Gastroesophageal sphincter (tissue), 4 donors: Measurements from ENCODE around the gene KIAA1586. TPM values are rescaled to one million over a fixed set of nuclear protein-coding genes. Genes with fewer than 3 reads are reported as not detected.

Experiments
- ATAC-seq: fragments of 150-250 bp; one replicate; pipeline ENCODE4 v1.9.1; 2016; ENCODE audit warnings: mild to moderate bottlenecking, moderate library complexity
- H3K27ac ChIP-seq, 4 donors: fragments of 200-600 bp; sonication (generic) in 3 of 4; 1 replicate in 3 of 4; 2 replicates in 1 of 4; pipeline ENCODE4 v1.5.1; 2016 to 2019
- H3K27me3 ChIP-seq: fragments of 200-600 bp; sonication (generic); one replicate; pipeline ENCODE4 v1.5.1; 2019
- H3K36me3 ChIP-seq, 2 donors: fragments of 200-600 bp; sonication (generic); one replicate each; pipeline ENCODE4 v1.5.1; 2019; ENCODE audit warnings: control low read depth in 1 of 2
- H3K4me1 ChIP-seq, 3 donors: fragments of 200-600 bp; sonication (generic); 1 replicate in 2 of 3; 2 replicates in 1 of 3; pipeline ENCODE4 v1.5.1; 2016 to 2019; ENCODE audit warnings: control low read depth in 2 of 3
- H3K4me3 ChIP-seq, 2 donors: fragments of 200-600 bp; sonication (generic); one replicate each; pipeline ENCODE4 v1.5.1; 2019; ENCODE audit warnings: mild to moderate bottlenecking in 1 of 2, moderate library complexity in 1 of 2
- H3K9me3 ChIP-seq, 3 donors: fragments of 200-600 bp; sonication (generic); one replicate each; pipeline ENCODE4 v1.5.1; 2017 to 2019; ENCODE audit warnings: control low read depth in 2 of 3
- CTCF ChIP-seq, 4 experiments: fragments of 200-600 bp in 2 of 4; fragments of 450-650 bp in 2 of 4; sonication (generic) in 1 of 4; IDR thresholded peaks; one replicate each; pipeline ENCODE4 v1.5.1; 2017 to 2019; ENCODE audit warnings: antibody characterized with exemption in 4 of 4, mild to moderate bottlenecking in 2 of 4, moderate library complexity in 2 of 4
- EP300 ChIP-seq: sonication (generic); formaldehyde crosslinking; IDR thresholded peaks from one replicate; pipeline ENCODE4 v1.6.1; 2017; ENCODE audit warnings: antibody characterized with exemption, mild to moderate bottlenecking
- POLR2A ChIP-seq, 2 donors: fragments of 450-650 bp; IDR thresholded peaks; one replicate each; pipeline ENCODE4 v1.6.1; 2017; ENCODE audit warnings: antibody characterized with exemption in 2 of 2, mild to moderate bottlenecking in 2 of 2, moderate library complexity in 1 of 2
- POLR2AphosphoS5 ChIP-seq: sonication (generic); formaldehyde crosslinking; IDR thresholded peaks from one replicate; pipeline ENCODE4 v1.6.1; 2017; ENCODE audit warnings: antibody characterized with exemption
- WGBS, 2 donors: methylation state at CpG; one replicate each; pipeline ENCODE4 v1.1.5; 2018; ENCODE audit warnings: low coverage in 1 of 2; 5-methylcytosine and 5-hydroxymethylcytosine counted together
- total RNA-seq, 4 donors: library from RNA; depleted of rRNA; stranded (reverse); fragments of >200 nt; gene quantifications; one replicate each; pipeline ENCODE4 v1.1.0, GENCODE V29; 2016

KIAA1586 gene
- total RNA-seq, 4 donors from 2014 or later, result 6.6 to 27.9 (median 10.2) TPM

GRCh38 chr6:57064809-57065208 is 18.3 kb downstream of the KIAA1586 start:
- no peak for ATAC-seq
- 82% methylated on average over 1 of the region's 1 CpG; no CpG with 5 or more reads in 1 of the 2 donors for WGBS, 2 donors
- no peaks in the 10 kb centered on the region for H3K4me1 ChIP-seq
- H3K4me3 ChIP-seq, result no peak overlapping the region
- H3K9me3 ChIP-seq, result no peaks in the 10 kb centered on the region
- TF ChIP-seq EP300 (no peak), CTCF (IDR thresholded peaks at IDR 0.05) (no peak), POLR2AphosphoS5 (no peak), POLR2A (IDR thresholded peaks at IDR 0.05) (no peak)
- no peaks in the 10 kb centered on the region for H3K27me3 ChIP-seq
- H3K27ac ChIP-seq, result no peak overlapping the region
- peaks cover 0 to 62% of the 10 kb centered on the region in 2 donors for H3K36me3 ChIP-seq

GRCh38 chr6:57068061-57068460 is 21.6 kb downstream of the KIAA1586 start:
- no peak for ATAC-seq

GRCh38 chr6:57069228-57069627 is 22.7 kb downstream of the KIAA1586 start:
- ATAC-seq, result no peak
- H3K27me3 ChIP-seq, result no peaks in the 10 kb centered on the region

More at GRCh38 chr6:57068061-57068460, 21.6 kb downstream of the KIAA1586 start:
- Histone ChIP-seq H3K36me3 (peaks cover 0 to 30% of the 10 kb centered on the region in 2 donors), H3K27ac (no peak overlapping the region), H3K9me3 (no peaks in the 10 kb centered on the region), H3K27me3 (no peaks in the 10 kb centered on the region), H3K4me3 (no peak overlapping the region), H3K4me1 (no peaks in the 10 kb centered on the region)
- WGBS, 2 donors, result 71 to 100% methylated on average over 1 of the region's 1 CpG
- TF ChIP-seq POLR2A (IDR thresholded peaks at IDR 0.05) (no peak), CTCF (IDR thresholded peaks at IDR 0.05) (no peak), EP300 (no peak), POLR2AphosphoS5 (no peak)

GRCh38 chr6:57069920-57070331 is 23.4 kb downstream of the KIAA1586 start:
- TF ChIP-seq POLR2AphosphoS5 (no peak), CTCF (IDR thresholded peaks at IDR 0.05) (no peak), EP300 (no peak)
- Histone ChIP-seq H3K36me3 (peaks cover 0 to 27% of the 10 kb centered on the region in 2 donors), H3K27me3 (no peaks in the 10 kb centered on the region), H3K4me1 (no peaks in the 10 kb centered on the region), H3K9me3 (no peaks in the 10 kb centered on the region), H3K4me3 (no peak overlapping the region), H3K27ac (no peak overlapping the region)
- WGBS, 2 donors, result 83 to 87% methylated on average over 4 of the region's 9 CpGs
- ATAC-seq, result no peak

More at GRCh38 chr6:57069228-57069627, 22.7 kb downstream of the KIAA1586 start:
- Histone ChIP-seq H3K27ac (no peak overlapping the region), H3K36me3 (peaks cover 0 to 27% of the 10 kb centered on the region in 2 donors), H3K4me1 (no peaks in the 10 kb centered on the region), H3K4me3 (no peak overlapping the region), H3K9me3 (no peaks in the 10 kb centered on the region)
- no peak for TF ChIP-seq POLR2A (IDR thresholded peaks at IDR 0.05)
- TF ChIP-seq CTCF (IDR thresholded peaks at IDR 0.05), result no peak
- TF ChIP-seq POLR2AphosphoS5, result no peak
- TF ChIP-seq EP300, result no peak
- 55 to 84% methylated on average over 4 of the region's 4 CpGs for WGBS, 2 donors

- no peaks in the 10 kb centered on the region for H3K4me1 ChIP-seq
- no peak for ATAC-seq
Measured at GRCh38 chr6:57072108-57072507, 25.6 kb downstream of the KIAA1586 start.

More at GRCh38 chr6:57072108-57072507, 25.6 kb downstream of the KIAA1586 start:
- H3K27ac ChIP-seq, result no peak overlapping the region
- H3K4me3 ChIP-seq, result no peak overlapping the region
- TF ChIP-seq CTCF (IDR thresholded peaks at IDR 0.05), result no peak
- H3K36me3 ChIP-seq, result peaks cover 0 to 18% of the 10 kb centered on the region in 2 donors
- 93 to 100% methylated on average over 1 to 3 of the region's 3 CpGs for WGBS, 2 donors
- H3K9me3 ChIP-seq, result no peaks in the 10 kb centered on the region
- no peaks in the 10 kb centered on the region for H3K27me3 ChIP-seq
